Lower leg skin (tissue), 4 donors: ENCODE measurements around the gene ATP8B4. TPM values are rescaled to one million over a fixed set of nuclear protein-coding genes. Genes with fewer than 3 reads are reported as not detected.

Experiments used
- DNase-seq, 2 donors: peaks; one replicate each; pipeline ENCODE4 v3.0.0-alpha.2; 2019; ENCODE audit warnings: low spot score in 2 of 2
- H3K4me3 ChIP-seq: fragments of 200-600 bp; sonication (generic); 2 replicates; pipeline ENCODE4 v1.5.1; 2017; ENCODE audit warnings: mild to moderate bottlenecking, low read depth; ENCODE audit not compliant: poor library complexity, severe bottlenecking
- POLR2A ChIP-seq, 2 donors: fragments of 450-650 bp; IDR thresholded peaks; one replicate each; pipeline ENCODE4 v1.6.1; 2016 to 2017; ENCODE audit warnings: antibody characterized with exemption in 2 of 2, mild to moderate bottlenecking in 1 of 2, moderate library complexity in 1 of 2
- whole genome bisulfite sequencing, 2 donors: methylation state at CpG; one replicate each; pipeline ENCODE4 v1.1.5; 2018; 5-methylcytosine and 5-hydroxymethylcytosine counted together
- intact Hi-C: fragments of 100-400 bp; cut with DNase I; formaldehyde crosslinking; loops from one replicate; pipeline ENCODE4 v1.15.0; 2023; ENCODE audit warnings: low total_unique reads
- total RNA-seq, 4 donors: library from RNA; depleted of rRNA; stranded (reverse); fragments of >200 nt; gene quantifications; one replicate each; pipeline ENCODE4 v1.1.0, GENCODE V29; 2016
- TF ChIP-seq, protein P1 (sequence below), 3 donors: fragments of 450-650 bp; IDR thresholded peaks; one replicate each; pipeline ENCODE4 v1.5.1; 2016; ENCODE audit warnings: antibody characterized with exemption in 3 of 3, mild to moderate bottlenecking in 3 of 3, moderate library complexity in 2 of 3

The ATP8B4 gene
- 1 to 10 TPM; 1.9 to 6.3 (median 2.9) TPM for total RNA-seq

DNA sequence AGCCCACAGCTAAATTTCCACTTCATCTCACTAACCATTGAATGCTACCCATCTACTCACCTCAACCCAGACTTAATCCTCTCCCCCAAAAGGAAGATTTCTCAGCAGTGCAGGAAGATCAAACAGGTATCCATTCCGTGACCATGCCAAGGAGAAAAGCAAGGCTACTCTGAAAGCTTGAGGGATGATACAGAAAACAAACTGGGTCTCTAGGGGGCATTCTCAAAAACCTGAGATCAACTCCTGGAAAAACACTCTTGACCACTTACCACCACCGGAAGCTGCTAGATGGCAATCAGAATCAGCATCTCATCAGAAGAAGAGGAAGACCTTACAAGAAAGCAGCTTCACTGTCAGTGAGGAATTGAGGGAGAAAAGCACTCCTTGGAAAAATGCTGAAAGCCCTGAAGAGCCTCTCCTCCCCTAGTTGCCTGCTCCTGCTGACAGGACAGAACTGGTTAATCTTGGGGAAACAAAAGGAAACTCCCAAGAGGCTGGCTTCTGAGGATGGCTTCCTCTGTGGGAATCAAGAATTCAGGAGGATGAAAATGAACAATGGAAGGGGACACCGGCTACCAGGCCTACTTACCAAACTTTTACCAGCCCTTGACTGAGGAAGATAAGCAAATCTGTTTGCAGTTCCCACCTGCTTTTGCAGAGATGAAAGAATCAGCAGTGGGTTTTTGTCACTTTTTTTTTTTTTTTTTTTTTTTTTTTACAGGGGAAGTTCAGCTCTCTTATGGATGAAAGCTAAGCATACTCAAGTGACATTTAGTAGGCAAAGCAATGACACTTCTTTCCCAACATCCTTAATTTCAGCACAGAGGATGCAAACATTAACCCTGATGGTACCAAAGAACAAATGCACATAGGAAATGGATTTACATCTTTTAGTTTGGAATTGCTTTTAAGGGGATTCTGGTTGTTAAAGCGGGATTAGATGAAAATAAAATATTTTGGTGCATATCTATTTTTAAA is at the start of gene ATP8B4:
Gene ATP8B4 (minus strand): TSS at position 171 of the 978 bp plus-strand sequence. CDS start 12,267 bp downstream, outside the sequence.
- 67 to 69% methylated on average over 4 of the region's 4 CpGs for WGBS, 2 donors
- intact Hi-C loops, result no loop called here
- no peak for DNase-seq
- no peak within 1 kb of the TSS for H3K4me3 ChIP-seq
- no peak for TF ChIP-seq POLR2A (IDR thresholded peaks at IDR 0.05)
- TF ChIP-seq, protein P1, sequence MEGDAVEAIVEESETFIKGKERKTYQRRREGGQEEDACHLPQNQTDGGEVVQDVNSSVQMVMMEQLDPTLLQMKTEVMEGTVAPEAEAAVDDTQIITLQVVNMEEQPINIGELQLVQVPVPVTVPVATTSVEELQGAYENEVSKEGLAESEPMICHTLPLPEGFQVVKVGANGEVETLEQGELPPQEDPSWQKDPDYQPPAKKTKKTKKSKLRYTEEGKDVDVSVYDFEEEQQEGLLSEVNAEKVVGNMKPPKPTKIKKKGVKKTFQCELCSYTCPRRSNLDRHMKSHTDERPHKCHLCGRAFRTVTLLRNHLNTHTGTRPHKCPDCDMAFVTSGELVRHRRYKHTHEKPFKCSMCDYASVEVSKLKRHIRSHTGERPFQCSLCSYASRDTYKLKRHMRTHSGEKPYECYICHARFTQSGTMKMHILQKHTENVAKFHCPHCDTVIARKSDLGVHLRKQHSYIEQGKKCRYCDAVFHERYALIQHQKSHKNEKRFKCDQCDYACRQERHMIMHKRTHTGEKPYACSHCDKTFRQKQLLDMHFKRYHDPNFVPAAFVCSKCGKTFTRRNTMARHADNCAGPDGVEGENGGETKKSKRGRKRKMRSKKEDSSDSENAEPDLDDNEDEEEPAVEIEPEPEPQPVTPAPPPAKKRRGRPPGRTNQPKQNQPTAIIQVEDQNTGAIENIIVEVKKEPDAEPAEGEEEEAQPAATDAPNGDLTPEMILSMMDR (IDR thresholded peaks at IDR 0.05), result no peak

GRCh38 chr15:50168379-50168778 is 49.3 kb upstream of the ATP8B4 start:
- H3K4me3 ChIP-seq, result no peak overlapping the region
- DNase-seq, result no peak
- TF ChIP-seq, protein P1 (IDR thresholded peaks at IDR 0.05), result no peak
- no peak for TF ChIP-seq POLR2A (IDR thresholded peaks at IDR 0.05)
- intact Hi-C loops, result no loop called here
- WGBS, 2 donors, result 87 to 91% methylated on average over 4 of the region's 4 CpGs

- intact Hi-C loops, result no loop called here
These were observed 48.1 kb upstream of the ATP8B4 start for GRCh38 chr15:50167110-50167509.

GRCh38 chr15:50166216-50166615 is 47.2 kb upstream of the ATP8B4 start:
- H3K4me3 ChIP-seq, result no peak overlapping the region
- 27 to 33% methylated on average over 1 of the region's 1 CpG for WGBS, 2 donors
- intact Hi-C loops, result no loop called here

More at GRCh38 chr15:50167110-50167509, 48.1 kb upstream of the ATP8B4 start:
- TF ChIP-seq POLR2A (IDR thresholded peaks at IDR 0.05), result no peak
- H3K4me3 ChIP-seq, result no peak overlapping the region
- DNase-seq, result no peak

DNA sequence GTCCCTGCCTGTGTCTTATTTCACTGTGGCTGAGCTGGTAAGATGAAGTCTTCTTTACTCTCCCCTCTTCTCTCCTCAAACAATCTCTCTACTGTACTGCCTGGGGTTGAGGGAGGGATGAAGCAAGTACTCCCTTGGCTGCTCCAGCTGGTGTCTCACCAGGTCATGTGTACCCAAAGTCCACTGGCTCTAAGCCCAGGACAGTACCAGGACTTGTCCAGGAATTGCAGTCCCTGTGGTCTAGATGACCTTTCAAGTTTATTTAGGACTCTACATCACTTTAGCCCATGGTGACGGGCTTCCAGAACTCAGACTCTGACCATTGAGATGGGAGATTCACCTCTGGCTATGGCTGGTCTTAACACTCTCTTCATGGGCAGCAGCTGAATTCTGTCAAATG is 45.4 kb upstream of the ATP8B4 start:
- 87 to 100% methylated on average over 1 of the region's 1 CpG for WGBS, 2 donors
- intact Hi-C loops, result no loop called here
- no peak for TF ChIP-seq POLR2A (IDR thresholded peaks at IDR 0.05)
- TF ChIP-seq, protein P1 (IDR thresholded peaks at IDR 0.05), result no peak
- no peak for DNase-seq
- no peak overlapping the region for H3K4me3 ChIP-seq

More at GRCh38 chr15:50166216-50166615, 47.2 kb upstream of the ATP8B4 start:
- no peak for DNase-seq
- TF ChIP-seq POLR2A (IDR thresholded peaks at IDR 0.05), result no peak
- TF ChIP-seq, protein P1 (IDR thresholded peaks at IDR 0.05), result no peak

DNA sequence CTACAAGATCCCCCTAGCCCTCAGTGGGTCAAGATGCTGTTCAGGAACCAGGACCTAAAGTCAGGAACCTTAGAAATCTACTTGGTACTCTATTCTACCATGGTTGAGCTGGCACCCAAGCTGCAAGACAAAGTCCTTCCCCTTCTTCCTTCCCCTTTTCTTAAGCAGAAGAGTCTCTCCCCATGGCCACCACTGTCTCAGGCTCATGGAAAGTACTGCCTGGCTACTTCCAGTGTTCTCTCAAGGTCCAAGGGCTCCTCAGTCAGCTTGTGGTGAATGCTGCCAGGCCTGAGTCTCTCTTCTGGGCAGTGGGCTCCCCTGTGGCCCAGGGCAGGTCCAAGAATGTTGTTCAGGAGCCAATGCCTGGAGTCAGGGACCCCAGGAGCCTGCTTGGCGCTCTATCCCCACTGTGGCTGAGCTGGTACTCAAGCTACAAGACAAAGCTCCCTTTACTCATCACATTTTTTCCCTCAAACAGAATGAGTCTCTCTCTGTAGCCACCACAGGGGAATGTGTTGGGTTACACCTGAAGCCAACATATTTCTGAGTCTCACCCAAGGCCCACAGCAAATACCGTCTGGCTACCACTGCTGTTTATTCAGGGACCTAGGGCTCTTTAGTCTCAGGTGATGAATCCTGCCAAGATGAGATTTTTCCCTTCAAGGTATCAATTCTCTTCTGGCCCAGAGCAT is 44.8 kb upstream of the ATP8B4 start:
- no peak for DNase-seq
- WGBS, 2 donors, result 50 to 77% methylated on average over 2 of the region's 2 CpGs
- intact Hi-C loops, result no loop called here
- TF ChIP-seq, protein P1 (IDR thresholded peaks at IDR 0.05), result no peak
- no peak for TF ChIP-seq POLR2A (IDR thresholded peaks at IDR 0.05)
- H3K4me3 ChIP-seq, result no peak overlapping the region
